Measurements from ENCODE around the gene BABAM2.

BABAM2 gene

DNA sequence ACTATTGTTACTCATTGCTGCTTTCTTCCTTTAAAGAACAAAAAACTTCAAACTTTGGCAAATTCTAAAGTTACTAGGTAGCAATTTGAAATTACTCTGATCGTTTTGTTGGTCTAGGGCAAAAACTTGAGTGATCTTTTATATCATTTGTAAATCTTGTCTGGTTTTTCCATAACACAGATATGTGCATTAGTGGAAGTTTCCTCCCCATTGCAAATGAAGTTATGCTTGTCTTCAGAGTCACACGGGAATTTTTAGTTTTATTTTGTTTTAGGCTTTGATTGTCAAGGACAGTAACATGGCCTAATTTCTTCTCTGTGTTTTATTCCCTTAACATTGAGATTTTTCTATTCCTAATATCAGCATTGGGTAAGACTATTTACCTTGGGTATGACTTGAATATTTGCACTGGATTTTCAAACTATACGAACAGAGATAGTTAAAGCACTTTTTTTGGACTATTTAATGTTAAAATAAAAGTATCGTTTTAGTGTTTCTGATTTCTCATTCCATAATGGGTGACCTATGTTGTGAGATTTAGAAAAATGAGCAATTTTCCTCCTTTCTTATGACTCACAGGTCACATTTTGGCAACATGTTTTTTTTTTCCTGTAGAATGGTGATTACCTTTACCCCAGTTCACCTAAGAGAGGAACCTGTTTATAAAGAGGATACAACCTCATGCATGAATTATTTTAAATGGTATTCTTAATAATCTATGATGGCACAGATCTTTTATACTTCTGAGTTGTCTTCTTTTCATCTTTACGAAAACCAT is 65.0 kb downstream of the BABAM2 start:
- peak; percentile 53 for DNase-seq (ENCODE audit: low read depth)
- no peak for TF ChIP-seq CTCF (conservative IDR thresholded peaks at IDR 0.05; ENCODE audit: control insufficient read depth, insufficient read depth, low read depth, low read length)
- no peak overlapping the region for H3K4me3 ChIP-seq (ENCODE audit: control insufficient read depth, low read depth, low read length)

GRCh38 chr2:27956888-27957287 is 66.4 kb downstream of the BABAM2 start:
- peak; percentile 85 for DNase-seq (ENCODE audit: low read depth)
- H3K4me3 ChIP-seq (ENCODE audit: control insufficient read depth, low read depth, low read length) = no peak overlapping the region
- TF ChIP-seq CTCF (conservative IDR thresholded peaks at IDR 0.05; ENCODE audit: control insufficient read depth, insufficient read depth, low read depth, low read length) = no peak

GRCh38 chr2:27958711-27959378 is 68.3 kb downstream of the BABAM2 start:
- no peak overlapping the region for H3K4me3 ChIP-seq (ENCODE audit: control insufficient read depth, low read depth, low read length)
- DNase-seq (ENCODE audit: low read depth) = peak; percentile 41
- TF ChIP-seq CTCF (conservative IDR thresholded peaks at IDR 0.05; ENCODE audit: control insufficient read depth, insufficient read depth, low read depth, low read length) = no peak

DNA sequence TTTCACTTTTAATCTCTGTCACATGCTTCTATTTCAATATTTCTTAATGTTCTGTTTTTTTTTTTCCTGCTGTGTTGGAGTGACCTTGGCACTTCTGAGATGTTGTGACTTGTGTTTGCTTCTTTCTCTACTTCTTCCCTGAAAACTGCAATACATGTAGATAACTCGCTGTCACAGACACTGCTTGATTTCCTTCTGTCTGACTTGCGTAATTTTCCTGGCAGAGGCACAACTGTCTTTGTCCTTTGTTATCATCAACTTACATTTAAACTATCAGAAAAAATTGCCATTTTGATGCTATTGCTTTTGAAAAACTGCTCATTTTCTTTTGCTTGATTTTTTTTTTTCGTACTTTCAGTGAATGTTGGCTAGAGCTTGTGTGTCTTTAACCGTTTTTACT is 69.0 kb downstream of the BABAM2 start:
- no peak for TF ChIP-seq CTCF (conservative IDR thresholded peaks at IDR 0.05; ENCODE audit: control insufficient read depth, insufficient read depth, low read depth, low read length)
- H3K4me3 ChIP-seq (ENCODE audit: control insufficient read depth, low read depth, low read length) = no peak overlapping the region
- peak; percentile 75 for DNase-seq (ENCODE audit: low read depth)

DNA sequence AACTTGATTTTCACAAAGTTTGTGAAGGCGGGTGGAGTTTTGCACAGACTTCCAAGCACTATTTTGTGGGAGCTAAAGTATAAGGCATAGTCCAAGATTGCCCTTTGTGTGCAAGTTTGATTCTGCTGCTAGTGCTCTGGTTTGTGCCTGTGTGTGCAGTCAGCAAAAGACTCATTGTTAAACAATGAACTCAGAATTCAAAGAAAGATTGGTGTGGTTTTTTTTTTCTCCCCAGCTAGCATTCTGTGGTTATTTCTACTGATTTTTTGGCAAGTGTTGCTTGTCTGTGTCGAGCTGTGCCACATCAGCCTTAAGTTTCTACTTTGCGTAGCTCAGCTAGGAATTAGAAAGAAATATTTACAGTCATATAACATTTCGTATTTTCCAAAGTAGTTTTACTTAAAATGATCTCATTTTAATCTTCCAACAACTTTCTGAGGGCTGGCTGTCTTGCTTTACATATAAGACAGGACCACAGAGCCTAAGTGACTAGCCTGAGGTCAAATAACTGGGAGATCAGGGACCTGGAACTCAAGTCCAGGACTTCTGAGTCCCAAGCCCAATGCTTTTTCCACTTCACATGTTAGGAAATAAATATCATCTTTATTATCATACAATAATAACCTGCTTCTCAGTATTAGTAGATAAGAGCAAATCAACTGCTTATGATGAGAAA is 69.8 kb downstream of the BABAM2 start:
- DNase-seq (ENCODE audit: low read depth) = peak; percentile 91
- TF ChIP-seq CTCF (conservative IDR thresholded peaks at IDR 0.05; ENCODE audit: control insufficient read depth, insufficient read depth, low read depth, low read length) = no peak
- no peak overlapping the region for H3K4me3 ChIP-seq (ENCODE audit: control insufficient read depth, low read depth, low read length)

DNA sequence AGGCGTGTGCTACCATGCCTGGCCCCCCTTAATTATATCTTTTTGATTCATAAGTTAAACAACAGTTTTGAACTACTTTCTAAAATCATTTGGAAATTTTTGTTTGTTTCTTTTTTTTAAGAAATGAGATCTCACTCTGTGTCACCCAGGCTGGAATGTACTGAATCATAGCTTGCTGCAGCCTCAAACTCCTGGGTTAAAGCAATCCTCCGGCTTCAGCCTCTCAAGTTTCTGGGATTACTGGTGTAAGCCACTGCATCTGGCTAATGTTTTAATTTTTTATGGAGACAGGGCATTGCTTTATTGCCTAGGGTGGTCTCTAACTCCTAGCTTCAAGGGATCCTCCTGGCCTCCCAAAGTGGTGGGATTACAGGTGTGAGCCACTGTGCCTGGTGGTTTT is 71.5 kb downstream of the BABAM2 start:
- DNase-seq (ENCODE audit: low read depth) = peak; percentile 65
- no peak for TF ChIP-seq CTCF (conservative IDR thresholded peaks at IDR 0.05; ENCODE audit: control insufficient read depth, insufficient read depth, low read depth, low read length)
- no peak overlapping the region for H3K4me3 ChIP-seq (ENCODE audit: control insufficient read depth, low read depth, low read length)
